Stimulated activated naive CD4-positive, alpha-beta T cell treated with Interleukin-2 at 50 U/mL for 16 hours (primary cell): Measurements from ENCODE around the gene SCAF11.
A peak's percentile ranks its signal among the peaks of the same experiment; 100 is the strongest.
"Not testable (repeated sequence)": the region's sequence is repeated elsewhere in the genome, so short reads cannot be mapped to it uniquely, and the experiment has no call there.

Experiments used
- DNase-seq: peaks from one replicate; lab custom pipeline; 2025; lab: John Stamatoyannopoulos, UW

The SCAF11 gene, protein sequence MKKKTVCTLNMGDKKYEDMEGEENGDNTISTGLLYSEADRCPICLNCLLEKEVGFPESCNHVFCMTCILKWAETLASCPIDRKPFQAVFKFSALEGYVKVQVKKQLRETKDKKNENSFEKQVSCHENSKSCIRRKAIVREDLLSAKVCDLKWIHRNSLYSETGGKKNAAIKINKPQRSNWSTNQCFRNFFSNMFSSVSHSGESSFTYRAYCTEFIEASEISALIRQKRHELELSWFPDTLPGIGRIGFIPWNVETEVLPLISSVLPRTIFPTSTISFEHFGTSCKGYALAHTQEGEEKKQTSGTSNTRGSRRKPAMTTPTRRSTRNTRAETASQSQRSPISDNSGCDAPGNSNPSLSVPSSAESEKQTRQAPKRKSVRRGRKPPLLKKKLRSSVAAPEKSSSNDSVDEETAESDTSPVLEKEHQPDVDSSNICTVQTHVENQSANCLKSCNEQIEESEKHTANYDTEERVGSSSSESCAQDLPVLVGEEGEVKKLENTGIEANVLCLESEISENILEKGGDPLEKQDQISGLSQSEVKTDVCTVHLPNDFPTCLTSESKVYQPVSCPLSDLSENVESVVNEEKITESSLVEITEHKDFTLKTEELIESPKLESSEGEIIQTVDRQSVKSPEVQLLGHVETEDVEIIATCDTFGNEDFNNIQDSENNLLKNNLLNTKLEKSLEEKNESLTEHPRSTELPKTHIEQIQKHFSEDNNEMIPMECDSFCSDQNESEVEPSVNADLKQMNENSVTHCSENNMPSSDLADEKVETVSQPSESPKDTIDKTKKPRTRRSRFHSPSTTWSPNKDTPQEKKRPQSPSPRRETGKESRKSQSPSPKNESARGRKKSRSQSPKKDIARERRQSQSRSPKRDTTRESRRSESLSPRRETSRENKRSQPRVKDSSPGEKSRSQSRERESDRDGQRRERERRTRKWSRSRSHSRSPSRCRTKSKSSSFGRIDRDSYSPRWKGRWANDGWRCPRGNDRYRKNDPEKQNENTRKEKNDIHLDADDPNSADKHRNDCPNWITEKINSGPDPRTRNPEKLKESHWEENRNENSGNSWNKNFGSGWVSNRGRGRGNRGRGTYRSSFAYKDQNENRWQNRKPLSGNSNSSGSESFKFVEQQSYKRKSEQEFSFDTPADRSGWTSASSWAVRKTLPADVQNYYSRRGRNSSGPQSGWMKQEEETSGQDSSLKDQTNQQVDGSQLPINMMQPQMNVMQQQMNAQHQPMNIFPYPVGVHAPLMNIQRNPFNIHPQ (N-terminal part only)

GRCh38 chr12:45990468-45991283, at the start of gene SCAF11:
TSS of gene SCAF11 (minus strand) at chr12:45990574. CDS start at chr12:45964167, 26,407 bp downstream.
- peak; percentile 100 for DNase-seq

DNA sequence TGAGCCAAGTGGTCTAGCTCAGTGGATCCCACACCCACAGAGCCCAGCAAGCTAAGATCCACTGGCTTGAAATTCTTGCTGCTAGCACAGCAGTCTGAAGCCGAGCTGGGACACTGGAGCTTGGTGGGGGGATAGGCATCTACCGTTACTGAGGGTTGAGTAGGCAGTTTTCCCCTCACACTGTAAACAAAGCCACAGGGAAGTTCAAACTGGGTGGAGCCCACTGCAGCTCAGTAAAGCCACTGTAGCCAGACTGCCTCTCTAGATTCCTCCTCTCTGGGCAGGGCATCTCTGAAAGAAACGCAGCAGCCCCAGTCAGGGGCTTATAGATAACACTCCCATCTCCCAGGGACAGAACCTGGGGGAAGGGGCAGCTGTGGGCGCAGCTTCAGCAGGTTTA, 46.7 kb upstream of the SCAF11 start:
- DNase-seq, result not testable (repeated sequence)

DNA sequence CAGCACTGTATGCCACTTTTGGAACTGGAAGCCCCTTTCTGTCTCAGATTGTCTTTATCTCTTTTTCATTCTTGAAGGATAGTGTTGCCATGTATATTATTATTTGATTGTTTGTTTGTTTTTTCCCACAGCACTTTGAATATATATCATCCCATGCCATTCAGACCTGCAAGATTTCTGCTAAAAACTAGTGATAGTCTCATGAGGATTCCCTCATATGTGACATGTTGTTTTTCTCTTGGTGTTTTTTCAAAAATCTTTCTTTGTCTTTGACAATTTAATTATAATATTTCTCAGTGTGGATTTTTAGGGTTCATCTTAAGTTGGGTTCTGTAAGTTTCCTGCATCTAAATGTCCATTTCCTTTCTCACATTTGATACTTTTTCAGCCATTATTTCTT, 36.8 kb upstream of the SCAF11 start:
- no peak for DNase-seq

DNA sequence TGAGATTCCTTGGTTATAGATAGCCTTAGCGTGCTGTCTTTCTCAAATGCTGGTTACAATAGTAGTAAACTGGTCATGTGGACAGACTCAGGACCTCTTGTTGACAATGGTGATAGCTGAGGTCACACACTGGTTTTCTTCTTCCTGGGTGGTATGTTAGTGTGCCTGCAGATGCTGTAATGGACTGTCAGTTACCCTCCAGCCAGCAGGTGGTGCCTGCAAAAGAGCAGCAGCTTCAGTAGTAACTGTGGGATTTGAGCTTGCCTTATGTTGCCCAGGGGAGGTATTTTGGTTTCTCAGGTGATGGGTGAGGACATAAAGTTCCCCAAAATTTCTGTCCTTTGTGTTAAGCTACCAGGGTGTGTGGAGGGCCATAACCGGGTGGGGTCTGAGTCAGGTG, 33.7 kb upstream of the SCAF11 start:
- no peak for DNase-seq

- no peak for DNase-seq
Measured at GRCh38 chr12:46020768-46021167, 30.4 kb upstream of the SCAF11 start.

DNA sequence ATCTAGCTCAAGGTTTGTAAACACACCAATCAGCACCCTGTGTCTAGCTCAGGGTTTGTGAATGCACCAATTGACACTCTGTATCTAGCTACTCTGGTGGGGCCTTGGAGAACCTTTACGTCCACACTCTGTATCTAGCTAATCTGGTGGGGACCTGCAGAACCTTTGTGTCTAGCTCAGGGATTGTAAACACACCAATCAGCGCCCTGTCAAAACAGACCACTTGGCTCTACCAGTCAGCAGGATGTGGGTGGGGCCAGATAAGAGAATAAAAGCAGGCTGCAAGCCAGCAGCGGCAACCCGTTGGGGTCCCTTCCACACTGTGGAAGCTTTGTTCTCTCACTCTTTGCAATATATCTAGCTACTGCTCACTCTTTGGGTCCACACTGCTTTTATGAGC, 28.3 kb upstream of the SCAF11 start:
- DNase-seq, result not testable (repeated sequence)

DNA sequence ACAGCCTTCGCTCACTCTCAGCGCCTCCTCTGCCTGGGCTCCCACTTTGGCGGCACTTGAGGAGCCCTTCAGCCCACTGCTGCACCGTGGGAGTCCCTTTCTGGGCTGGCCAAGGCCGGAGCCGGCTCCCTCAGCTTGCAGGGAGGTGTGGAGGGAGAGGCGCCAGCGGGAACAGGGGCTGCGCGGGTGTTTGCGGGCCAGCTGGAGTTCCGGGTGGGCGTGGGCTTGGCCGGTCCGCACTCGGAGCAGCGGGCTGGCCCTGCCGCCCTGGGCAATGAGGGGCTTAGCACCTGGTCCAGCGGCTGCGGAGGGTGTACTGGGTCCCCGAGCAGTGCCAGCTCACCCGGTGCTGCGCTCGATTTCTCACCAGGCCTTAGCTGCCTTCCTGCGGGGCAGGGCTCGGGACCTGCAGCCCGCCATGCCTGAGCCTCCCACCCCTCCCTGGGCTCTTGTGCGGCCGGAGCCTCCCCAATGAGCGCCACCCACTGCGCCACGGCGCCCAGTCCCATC, 27.5 kb upstream of the SCAF11 start:
- not testable (repeated sequence) for DNase-seq

- DNase-seq, result no peak
Measured at GRCh38 chr12:46005823-46006222, 15.4 kb upstream of the SCAF11 start.

DNA sequence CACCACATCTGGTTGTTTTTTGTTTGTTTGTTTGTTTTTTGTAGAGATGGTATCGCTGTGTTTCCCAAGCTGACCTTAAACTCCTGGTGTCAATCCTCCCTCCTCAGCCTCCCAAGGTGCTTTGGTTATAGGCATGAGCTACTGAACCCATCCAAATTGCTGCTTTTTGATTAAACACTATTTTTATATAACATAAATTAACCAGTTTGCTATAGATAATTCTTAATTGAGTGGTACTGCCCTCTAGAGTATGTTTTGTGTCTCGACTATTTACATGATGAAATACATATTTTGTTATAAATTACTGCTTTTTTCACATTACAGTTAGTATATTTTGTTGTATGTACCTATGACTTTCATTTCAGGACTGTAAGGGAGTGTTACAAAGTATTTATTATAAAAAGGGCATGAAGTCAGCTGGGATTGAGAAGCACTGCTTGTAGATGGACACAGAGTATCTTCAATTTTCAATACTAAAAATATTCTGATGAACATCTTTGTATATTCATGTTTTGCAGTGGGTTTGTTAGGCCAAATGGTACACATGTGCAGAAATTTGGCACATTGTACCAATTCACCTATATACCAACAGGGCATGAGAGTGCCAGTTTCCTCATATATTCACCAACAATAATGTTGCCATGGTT, 14.9 kb upstream of the SCAF11 start:
- DNase-seq, result no peak

GRCh38 chr12:46004715-46005114, 14.3 kb upstream of the SCAF11 start:
- no peak for DNase-seq

DNA sequence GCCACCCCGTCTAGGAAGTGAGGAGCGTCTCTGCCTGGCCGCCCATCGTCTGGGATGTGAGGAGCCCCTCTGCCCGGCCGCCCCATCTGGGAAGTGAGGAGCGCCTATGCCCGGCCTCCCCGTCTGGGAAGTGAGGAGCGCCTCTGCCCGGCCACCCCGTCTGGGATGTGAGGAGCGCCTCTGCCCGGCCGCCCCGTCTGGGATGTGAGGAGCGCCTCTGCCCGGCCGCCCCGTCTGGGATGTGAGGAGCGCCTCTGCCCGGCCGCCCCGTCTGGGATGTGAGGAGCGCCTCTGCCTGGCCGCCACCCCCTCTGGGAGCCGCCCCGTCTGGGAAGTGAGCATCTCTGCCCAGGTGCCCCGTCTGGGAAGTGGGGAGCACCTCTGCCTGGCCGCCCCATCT, 9.7 kb upstream of the SCAF11 start:
- DNase-seq, result not testable (repeated sequence)

DNA sequence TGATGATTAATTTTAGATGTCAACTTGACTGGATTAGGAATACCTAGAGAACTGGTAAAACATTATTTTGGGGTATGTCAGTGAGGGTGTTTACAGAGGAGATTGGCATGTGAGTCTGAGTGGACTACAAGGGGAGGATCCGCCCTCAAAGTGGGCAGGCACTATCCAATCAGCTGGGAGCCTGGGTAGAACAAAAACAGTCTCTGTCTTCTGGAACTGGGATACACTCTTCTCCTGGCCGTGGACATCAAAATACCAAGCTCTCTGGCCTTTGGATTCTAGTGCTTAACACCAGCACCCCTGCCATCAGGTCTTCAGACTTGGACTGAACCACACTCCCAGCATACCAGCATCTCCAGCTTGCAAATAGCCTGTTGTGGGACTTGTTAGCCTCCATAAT, 4.4 kb upstream of the SCAF11 start:
- no peak for DNase-seq

DNA sequence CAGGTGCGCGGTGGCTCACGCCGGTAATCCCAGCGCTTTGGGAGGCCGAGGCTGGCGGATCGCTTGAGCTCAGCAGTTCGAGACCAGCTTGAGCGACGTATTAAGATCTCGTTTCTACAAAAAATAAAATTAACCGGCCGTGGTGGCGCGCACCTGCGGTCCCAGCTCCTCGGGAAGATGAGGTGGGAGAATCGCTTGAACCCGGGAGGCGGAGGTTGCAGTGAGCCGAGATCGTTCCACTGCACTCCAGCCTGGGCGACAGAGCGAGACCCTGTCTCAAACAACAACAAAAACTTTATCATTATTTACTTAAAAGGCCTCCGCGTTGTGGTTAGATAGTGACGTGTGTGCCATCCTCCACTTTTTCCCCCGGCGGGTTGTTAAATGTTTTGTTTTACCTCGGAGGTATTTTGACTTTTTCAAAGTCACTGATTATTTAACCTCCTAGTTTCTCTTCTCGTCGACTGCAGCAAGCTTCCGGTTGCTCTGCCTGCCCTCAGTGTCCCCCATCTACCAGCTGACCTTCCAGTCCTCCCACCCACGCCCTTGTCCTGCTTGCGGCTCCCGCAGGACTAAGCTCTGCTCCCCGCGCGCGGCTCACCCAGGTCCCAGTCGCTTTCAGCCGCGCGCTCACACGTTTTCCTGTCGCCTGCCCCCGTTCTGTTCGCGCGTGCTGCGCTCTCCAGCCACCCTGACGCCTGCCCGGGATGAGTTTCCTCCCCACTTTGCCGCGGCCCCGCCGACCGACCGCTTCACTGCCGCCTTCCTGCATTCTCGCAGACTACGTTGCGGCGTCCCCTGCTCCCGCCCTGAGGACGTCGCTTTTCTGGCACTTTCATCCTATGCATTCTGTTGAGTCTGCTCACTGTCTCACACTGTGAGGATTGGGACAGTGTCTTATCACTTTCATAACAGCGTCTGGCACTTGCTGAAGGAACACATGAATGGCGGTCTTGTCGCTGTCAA, 1.2 kb upstream of the SCAF11 start:
- DNase-seq, result peak; percentile 58

- DNase-seq, result peak; percentile 49
Measured at GRCh38 chr12:45989721-45990467, 480 bp downstream of the SCAF11 start.

GRCh38 chr12:45989287-45989686, 1.1 kb downstream of the SCAF11 start:
- no peak for DNase-seq

DNA sequence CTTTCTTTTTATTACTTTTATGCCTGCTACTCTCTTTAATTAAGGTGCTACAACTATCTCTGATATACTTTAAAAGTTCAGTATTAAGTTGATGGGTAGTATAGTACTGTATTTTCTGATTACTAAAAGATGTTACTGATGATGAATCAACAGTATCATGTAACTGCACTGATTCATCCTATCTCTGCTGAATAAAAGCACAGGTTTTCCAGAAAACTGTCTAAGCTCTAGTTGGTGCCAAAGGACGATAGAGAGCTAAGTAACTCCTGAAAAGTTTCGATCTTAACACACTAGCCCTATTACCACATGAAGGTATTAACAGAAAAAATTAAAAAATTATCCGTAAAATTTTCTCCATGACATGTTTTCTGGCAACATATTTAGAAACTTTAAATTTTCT, 2.1 kb downstream of the SCAF11 start:
- no peak for DNase-seq

DNA sequence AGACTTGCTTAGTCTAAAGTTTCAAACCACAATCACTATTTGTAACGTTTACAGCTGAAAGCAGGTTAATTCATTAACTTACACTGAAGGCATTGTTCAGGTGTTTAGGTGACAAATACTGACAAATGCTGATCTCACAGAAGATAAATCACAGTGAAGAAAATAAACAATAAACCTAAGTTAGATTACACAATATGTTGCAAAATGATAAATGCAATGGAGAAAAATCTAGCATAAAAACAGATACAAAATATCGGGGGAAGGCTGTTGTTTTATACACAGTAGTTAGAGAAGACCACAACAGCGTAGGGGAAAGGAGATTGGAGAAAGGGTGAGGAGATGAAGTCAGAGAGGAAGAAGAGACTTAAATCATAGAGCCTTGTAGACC, 3.0 kb downstream of the SCAF11 start:
- DNase-seq, result no peak

- DNase-seq, result no peak
Measured at GRCh38 chr12:45986641-45987339, 3.6 kb downstream of the SCAF11 start.
